SK-N-SH (cell line): ENCODE results near the gene MXI1. TPM values are rescaled to one million over a fixed set of nuclear protein-coding genes. Genes with fewer than 3 reads are reported as not detected.
A peak's percentile ranks its signal among the peaks of the same experiment; 100 is the strongest.

Experiments used
- CTCF ChIA-PET: fragments of 300-600, 350-600 bp; formaldehyde crosslinking; extraction: SDS; loops from one replicate; lab custom pipeline; 2021; lab: Yijun Ruan, JAX
- POLR2A ChIA-PET: fragments of 350-600 bp; sonication (Branson Sonifier 250); formaldehyde crosslinking; extraction: SDS; loops from one replicate; lab custom pipeline; 2020; ENCODE audit warnings: antibody characterized with exemption, inconsistent platforms; lab: Yijun Ruan, JAX
- DNase-seq: peaks from one replicate; pipeline ENCODE4 v3.0.0; 2012
- H2AFZ ChIP-seq: fragments of 200-600 bp; sonication (generic); 2 replicates; pipeline ENCODE4 v1.8.1; 2016; ENCODE audit warnings: antibody characterized with exemption, mild to moderate bottlenecking, low read depth
- H3F3A ChIP-seq: fragments of 200-600 bp; sonication (generic); replicated peaks from 2 replicates; pipeline ENCODE3; 2016; ENCODE audit warnings: antibody characterized with exemption, mild to moderate bottlenecking; ENCODE audit not compliant: insufficient read depth
- H3K27ac ChIP-seq, 2 experiments: fragments of 200-500 bp in 1 of 2; fragments of 200-600 bp in 1 of 2; sonication (Bioruptor generic) in 1 of 2; sonication (generic), shearing (Covaris generic) in 1 of 2; 2 replicates each; pipeline versions ENCODE4 v1.5.1 to v1.6.1; 2014 to 2016; ENCODE audit warnings: low read depth in 2 of 2, inconsistent platforms in 1 of 2, low read length in 1 of 2, mild to moderate bottlenecking in 1 of 2, mixed read lengths in 1 of 2
- H3K27me3 ChIP-seq: fragments of 200-600 bp; sonication (generic), shearing (Covaris generic); 2 replicates; pipeline ENCODE4 v1.6.1; 2016; ENCODE audit warnings: mixed run types; ENCODE audit not compliant: insufficient read depth
- H3K36me3 ChIP-seq, 2 experiments: fragments of 200-500 bp in 1 of 2; fragments of 200-600 bp in 1 of 2; sonication (Bioruptor generic) in 1 of 2; sonication (generic) in 1 of 2; replicated peaks in 1 of 2; 2 replicates each; pipeline versions ENCODE3 to v1.5.1; 2014 to 2016; ENCODE audit warnings: low read length in 1 of 2, mild to moderate bottlenecking in 1 of 2; ENCODE audit not compliant: insufficient read depth in 2 of 2, control insufficient read depth in 1 of 2
- H3K4me1 ChIP-seq, 2 experiments: fragments of 200-500 bp in 1 of 2; fragments of 200-600 bp in 1 of 2; sonication (Bioruptor generic) in 1 of 2; sonication (generic), shearing (Covaris generic) in 1 of 2; 2 replicates each; pipeline versions ENCODE4 v1.5.1 to v1.6.1; 2014 to 2016; ENCODE audit warnings: low read depth in 1 of 2, low read length in 1 of 2, mixed run types in 1 of 2; ENCODE audit not compliant: insufficient read depth in 2 of 2, control insufficient read depth in 1 of 2
- H3K4me2 ChIP-seq: fragments of 200-600 bp; sonication (generic), shearing (Covaris generic); 2 replicates; pipeline ENCODE4 v1.6.1; 2017; ENCODE audit warnings: mixed run types
- H3K4me3 ChIP-seq, 2 experiments: fragments of 200-500 bp in 1 of 2; fragments of 200-600 bp in 1 of 2; sonication (Bioruptor generic) in 1 of 2; sonication (generic), shearing (Covaris generic) in 1 of 2; 2 replicates each; pipeline versions ENCODE4 v1.5.1 to v1.8.1; 2014 to 2016; ENCODE audit warnings: low read depth in 2 of 2, inconsistent platforms in 1 of 2, low read length in 1 of 2, mild to moderate bottlenecking in 1 of 2, mixed read lengths in 1 of 2, moderate library complexity in 1 of 2
- H3K79me2 ChIP-seq: fragments of 200-600 bp; sonication (generic); 2 replicates; pipeline ENCODE4 v1.8.1; 2017; ENCODE audit warnings: mild to moderate bottlenecking; ENCODE audit not compliant: insufficient read depth
- H3K9ac ChIP-seq: fragments of 200-600 bp; sonication (generic); 2 replicates; pipeline ENCODE4 v1.6.1; 2017; ENCODE audit warnings: mixed run types
- H3K9me2 ChIP-seq: fragments of 200-600 bp; sonication (generic); 2 replicates; pipeline ENCODE4 v1.6.1; 2017; ENCODE audit warnings: mixed run types
- H3K9me3 ChIP-seq: fragments of 200-600 bp; sonication (generic); 2 replicates; pipeline ENCODE4 v1.6.1; 2017; ENCODE audit warnings: mixed run types, mild to moderate bottlenecking, moderate library complexity
- H4K20me1 ChIP-seq: fragments of 200-600 bp; sonication (generic); 2 replicates; pipeline ENCODE4 v1.6.1; 2017; ENCODE audit warnings: mild to moderate bottlenecking, mixed run types; ENCODE audit not compliant: insufficient read depth
- CHD2 ChIP-seq: fragments of 150-350 bp; IDR thresholded peaks from 2 replicates; pipeline ENCODE4 v1.6.1; 2018; ENCODE audit warnings: low read length; ENCODE audit not compliant: partially characterized antibody
- FOSL2 ChIP-seq: IDR thresholded peaks from 2 replicates; pipeline ENCODE4 v1.4.0; 2012; ENCODE audit warnings: low read depth, mild to moderate bottlenecking, moderate library complexity, borderline replicate concordance
- FOXJ3 ChIP-seq: sonication (generic); formaldehyde crosslinking; IDR thresholded peaks from 2 replicates; pipeline ENCODE4 v1.5.1; 2020; ENCODE audit warnings: mild to moderate bottlenecking, missing genetic modification reagents
- GABPA ChIP-seq: IDR thresholded peaks from 2 replicates; pipeline ENCODE4 v1.4.0; 2012; ENCODE audit warnings: low read depth, mild to moderate bottlenecking
- JUND ChIP-seq: IDR thresholded peaks from 2 replicates; pipeline ENCODE4 v1.4.0; 2012
- MEF2A ChIP-seq: IDR thresholded peaks from 2 replicates; pipeline ENCODE4 v1.4.0; 2012; ENCODE audit warnings: low read depth, borderline replicate concordance
- MXI1 ChIP-seq: IDR thresholded peaks from 2 replicates; pipeline ENCODE4 v1.6.1; 2012; ENCODE audit warnings: mild to moderate bottlenecking, low read depth, low read length, improper control_type of control experiment
- NFIC ChIP-seq: IDR thresholded peaks from 2 replicates; pipeline ENCODE4 v1.4.0; 2012; ENCODE audit warnings: borderline replicate concordance
- NRF1 ChIP-seq: IDR thresholded peaks from 2 replicates; pipeline ENCODE4 v1.6.1; 2012; ENCODE audit warnings: low read depth, mild to moderate bottlenecking, low read length
- POLR2AphosphoS5 ChIP-seq: IDR thresholded peaks from 2 replicates; pipeline ENCODE4 v1.6.1; 2012; ENCODE audit warnings: low read depth, low read length
- RFX5 ChIP-seq: IDR thresholded peaks from 2 replicates; pipeline ENCODE4 v1.6.1; 2012; ENCODE audit warnings: mild to moderate bottlenecking, improper control_type of control experiment, low read length
- RXRA ChIP-seq: IDR thresholded peaks from 2 replicates; pipeline ENCODE4 v1.4.0; 2012; ENCODE audit warnings: low read depth, mild to moderate bottlenecking, borderline replicate concordance
- SIN3A ChIP-seq: IDR thresholded peaks from 2 replicates; pipeline ENCODE4 v1.6.1; 2012; ENCODE audit warnings: low read depth, mild to moderate bottlenecking, low read length, moderate library complexity, borderline replicate concordance
- TCF12 ChIP-seq: IDR thresholded peaks from 2 replicates; pipeline ENCODE4 v1.4.0; 2012
- YY1 ChIP-seq: IDR thresholded peaks from 2 replicates; pipeline ENCODE4 v1.4.0; 2012; ENCODE audit warnings: low read depth, mild to moderate bottlenecking
- WGBS: methylation state at CpG from one replicate; pipeline ENCODE4 v1.1.6; 2017; ENCODE audit warnings: low lambda C conversion rate; 5-methylcytosine and 5-hydroxymethylcytosine counted together
- polyA plus RNA-seq, 3 experiments: library from polyadenylated mRNA; depleted of rRNA; stranded (reverse); fragments of >200 nt; gene quantifications; 2 replicates each; pipeline ENCODE4 v1.2.3, GENCODE V29; 2012
- TF ChIP-seq, protein P1 (sequence below): IDR thresholded peaks from 2 replicates; pipeline ENCODE4 v1.4.0; 2012; ENCODE audit warnings: low read depth, borderline replicate concordance
- TF ChIP-seq, protein P2 (sequence below): fragments of 150-350 bp; IDR thresholded peaks from 2 replicates; pipeline ENCODE4 v1.6.1; 2016; ENCODE audit warnings: mild to moderate bottlenecking, low read depth, low read length
- TF ChIP-seq, protein P3 (sequence below): fragments of 150-350 bp; IDR thresholded peaks from 2 replicates; pipeline ENCODE4 v1.6.1; 2017; ENCODE audit warnings: antibody characterized with exemption, low read length, low read depth, borderline replicate concordance
- TF ChIP-seq, protein P4 (sequence below): IDR thresholded peaks from 2 replicates; pipeline ENCODE4 v1.6.1; 2012; ENCODE audit warnings: mild to moderate bottlenecking, low read depth, low read length, moderate library complexity

MXI1 gene
- polyA plus RNA-seq, 1 of the 3 experiments (the other 2 are of a cell fraction): 13.8 TPM

DNA sequence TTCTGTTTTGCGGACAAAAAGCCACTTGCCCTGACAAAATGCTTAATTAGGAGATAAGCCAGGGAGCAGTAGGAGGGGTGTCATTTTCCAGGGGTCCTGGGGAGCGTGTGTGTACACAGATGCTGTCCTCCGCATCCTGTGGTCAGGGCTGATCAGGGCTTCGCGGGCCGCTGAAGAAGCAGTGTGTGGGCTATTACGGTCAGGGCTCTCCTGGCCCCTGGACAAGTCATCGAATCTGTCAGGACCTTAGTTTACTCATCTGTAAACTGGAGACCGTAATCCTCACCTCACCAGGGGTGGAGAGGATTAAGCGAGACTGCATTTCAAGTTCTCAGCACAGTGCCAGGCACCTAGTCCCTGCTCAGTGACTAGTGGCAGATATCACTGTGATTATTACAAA is 26.0 kb upstream of the MXI1 start:
- H3K4me2 ChIP-seq: no peak overlapping the region
- H3K4me1 ChIP-seq: peaks cover 0 to 3% of the 10 kb centered on the region in 2 experiments; a peak in 2 of 4 replicates
- no peak for TF ChIP-seq SIN3A
- no peak for TF ChIP-seq FOSL2
- no peak for TF ChIP-seq JUND
- TF ChIP-seq CHD2: no peak
- TF ChIP-seq, protein P1, sequence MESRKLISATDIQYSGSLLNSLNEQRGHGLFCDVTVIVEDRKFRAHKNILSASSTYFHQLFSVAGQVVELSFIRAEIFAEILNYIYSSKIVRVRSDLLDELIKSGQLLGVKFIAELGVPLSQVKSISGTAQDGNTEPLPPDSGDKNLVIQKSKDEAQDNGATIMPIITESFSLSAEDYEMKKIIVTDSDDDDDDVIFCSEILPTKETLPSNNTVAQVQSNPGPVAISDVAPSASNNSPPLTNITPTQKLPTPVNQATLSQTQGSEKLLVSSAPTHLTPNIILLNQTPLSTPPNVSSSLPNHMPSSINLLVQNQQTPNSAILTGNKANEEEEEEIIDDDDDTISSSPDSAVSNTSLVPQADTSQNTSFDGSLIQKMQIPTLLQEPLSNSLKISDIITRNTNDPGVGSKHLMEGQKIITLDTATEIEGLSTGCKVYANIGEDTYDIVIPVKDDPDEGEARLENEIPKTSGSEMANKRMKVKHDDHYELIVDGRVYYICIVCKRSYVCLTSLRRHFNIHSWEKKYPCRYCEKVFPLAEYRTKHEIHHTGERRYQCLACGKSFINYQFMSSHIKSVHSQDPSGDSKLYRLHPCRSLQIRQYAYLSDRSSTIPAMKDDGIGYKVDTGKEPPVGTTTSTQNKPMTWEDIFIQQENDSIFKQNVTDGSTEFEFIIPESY: no peak
- no peak for TF ChIP-seq FOXJ3 (CRISPR knock-in tag)
- TF ChIP-seq TCF12: no peak
- TF ChIP-seq GABPA: no peak
- TF ChIP-seq RFX5: no peak
- TF ChIP-seq MXI1: no peak
- no peak for TF ChIP-seq NFIC
- 81% methylated on average over 9 of the region's 10 CpGs for whole genome bisulfite sequencing
- H4K20me1 ChIP-seq: no peaks in the 10 kb centered on the region
- DNase-seq: peak; percentile 48
- no peak overlapping the region for H3K4me3 ChIP-seq
- CTCF ChIA-PET: interaction anchor here (1.1 kb wide), 1 partner anchor 18 kb away, joined by 3 read pairs; no protein-coding TSS in a partner anchor
- no peaks in the 10 kb centered on the region for H3K79me2 ChIP-seq
- H3K9me3 ChIP-seq: no peaks in the 10 kb centered on the region
- H3K27me3 ChIP-seq: no peaks in the 10 kb centered on the region
- H3F3A ChIP-seq: no peaks in the 10 kb centered on the region
- no peak overlapping the region for H3K27ac ChIP-seq
- no peak overlapping the region for H3K9ac ChIP-seq
- POLR2A ChIA-PET: interaction anchor here (1.5 kb wide), 1 partner anchor 29 kb away, joined by 3 read pairs; no protein-coding TSS in a partner anchor
- no peaks in the 10 kb centered on the region for H3K36me3 ChIP-seq
- no peaks in the 10 kb centered on the region for H3K9me2 ChIP-seq
- H2AFZ ChIP-seq: no peak overlapping the region

DNA sequence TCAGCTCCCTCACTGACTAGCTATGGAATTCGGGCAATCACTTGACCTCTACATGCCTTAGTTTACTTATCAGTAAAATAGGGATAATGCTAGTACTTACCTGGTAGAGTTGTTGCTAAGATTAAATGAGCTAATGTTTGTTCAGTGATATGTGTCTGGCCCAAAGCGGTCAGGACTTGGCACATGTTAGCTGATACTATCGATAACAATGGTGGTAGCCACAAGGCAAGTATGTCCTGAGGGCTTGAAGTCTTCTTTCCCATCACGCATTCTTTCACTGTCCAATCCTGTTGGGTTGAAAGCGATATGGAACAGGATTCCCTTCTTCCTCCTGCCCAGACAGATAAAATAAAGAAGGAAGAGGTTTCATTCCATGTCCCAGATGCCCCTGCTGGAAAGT is 25.5 kb upstream of the MXI1 start:
- H2AFZ ChIP-seq: no peak overlapping the region
- no peaks in the 10 kb centered on the region for H3K9me3 ChIP-seq
- DNase-seq: no peak
- H4K20me1 ChIP-seq: no peaks in the 10 kb centered on the region
- H3K36me3 ChIP-seq: no peaks in the 10 kb centered on the region
- no peaks in the 10 kb centered on the region for H3K9me2 ChIP-seq
- WGBS: 69% methylated on average over 5 of the region's 5 CpGs
- no peak overlapping the region for H3K27ac ChIP-seq
- no peaks in the 10 kb centered on the region for H3K27me3 ChIP-seq
- ChIA-PET POLR2A (interaction anchor here (1.5 kb wide), 1 partner anchor 29 kb away, joined by 3 read pairs; no protein-coding TSS in a partner anchor), CTCF (interaction anchor here (0.6 to 2.1 kb wide), 3 partner anchors 17 to 40 kb away, joined by 3 to 5 read pairs (median 4); no protein-coding TSS in a partner anchor)
- H3K4me2 ChIP-seq: no peak overlapping the region
- no peak overlapping the region for H3K9ac ChIP-seq
- no peak overlapping the region for H3K4me3 ChIP-seq
- H3K79me2 ChIP-seq: no peaks in the 10 kb centered on the region
- no peaks in the 10 kb centered on the region for H3F3A ChIP-seq
- H3K4me1 ChIP-seq: peaks cover 0 to 3% of the 10 kb centered on the region in 2 experiments; a peak in 2 of 4 replicates
- no peak for TF ChIP-seq RFX5
- TF ChIP-seq POLR2AphosphoS5: no peak
- no peak for TF ChIP-seq FOXJ3 (CRISPR knock-in tag)
- TF ChIP-seq RXRA: no peak
- TF ChIP-seq NRF1: no peak
- TF ChIP-seq, protein P1: no peak
- TF ChIP-seq, protein P2, sequence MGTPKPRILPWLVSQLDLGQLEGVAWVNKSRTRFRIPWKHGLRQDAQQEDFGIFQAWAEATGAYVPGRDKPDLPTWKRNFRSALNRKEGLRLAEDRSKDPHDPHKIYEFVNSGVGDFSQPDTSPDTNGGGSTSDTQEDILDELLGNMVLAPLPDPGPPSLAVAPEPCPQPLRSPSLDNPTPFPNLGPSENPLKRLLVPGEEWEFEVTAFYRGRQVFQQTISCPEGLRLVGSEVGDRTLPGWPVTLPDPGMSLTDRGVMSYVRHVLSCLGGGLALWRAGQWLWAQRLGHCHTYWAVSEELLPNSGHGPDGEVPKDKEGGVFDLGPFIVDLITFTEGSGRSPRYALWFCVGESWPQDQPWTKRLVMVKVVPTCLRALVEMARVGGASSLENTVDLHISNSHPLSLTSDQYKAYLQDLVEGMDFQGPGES: no peak
- no peak for TF ChIP-seq YY1
- TF ChIP-seq, protein P3, sequence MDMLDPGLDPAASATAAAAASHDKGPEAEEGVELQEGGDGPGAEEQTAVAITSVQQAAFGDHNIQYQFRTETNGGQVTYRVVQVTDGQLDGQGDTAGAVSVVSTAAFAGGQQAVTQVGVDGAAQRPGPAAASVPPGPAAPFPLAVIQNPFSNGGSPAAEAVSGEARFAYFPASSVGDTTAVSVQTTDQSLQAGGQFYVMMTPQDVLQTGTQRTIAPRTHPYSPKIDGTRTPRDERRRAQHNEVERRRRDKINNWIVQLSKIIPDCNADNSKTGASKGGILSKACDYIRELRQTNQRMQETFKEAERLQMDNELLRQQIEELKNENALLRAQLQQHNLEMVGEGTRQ: no peak
- TF ChIP-seq, protein P4, sequence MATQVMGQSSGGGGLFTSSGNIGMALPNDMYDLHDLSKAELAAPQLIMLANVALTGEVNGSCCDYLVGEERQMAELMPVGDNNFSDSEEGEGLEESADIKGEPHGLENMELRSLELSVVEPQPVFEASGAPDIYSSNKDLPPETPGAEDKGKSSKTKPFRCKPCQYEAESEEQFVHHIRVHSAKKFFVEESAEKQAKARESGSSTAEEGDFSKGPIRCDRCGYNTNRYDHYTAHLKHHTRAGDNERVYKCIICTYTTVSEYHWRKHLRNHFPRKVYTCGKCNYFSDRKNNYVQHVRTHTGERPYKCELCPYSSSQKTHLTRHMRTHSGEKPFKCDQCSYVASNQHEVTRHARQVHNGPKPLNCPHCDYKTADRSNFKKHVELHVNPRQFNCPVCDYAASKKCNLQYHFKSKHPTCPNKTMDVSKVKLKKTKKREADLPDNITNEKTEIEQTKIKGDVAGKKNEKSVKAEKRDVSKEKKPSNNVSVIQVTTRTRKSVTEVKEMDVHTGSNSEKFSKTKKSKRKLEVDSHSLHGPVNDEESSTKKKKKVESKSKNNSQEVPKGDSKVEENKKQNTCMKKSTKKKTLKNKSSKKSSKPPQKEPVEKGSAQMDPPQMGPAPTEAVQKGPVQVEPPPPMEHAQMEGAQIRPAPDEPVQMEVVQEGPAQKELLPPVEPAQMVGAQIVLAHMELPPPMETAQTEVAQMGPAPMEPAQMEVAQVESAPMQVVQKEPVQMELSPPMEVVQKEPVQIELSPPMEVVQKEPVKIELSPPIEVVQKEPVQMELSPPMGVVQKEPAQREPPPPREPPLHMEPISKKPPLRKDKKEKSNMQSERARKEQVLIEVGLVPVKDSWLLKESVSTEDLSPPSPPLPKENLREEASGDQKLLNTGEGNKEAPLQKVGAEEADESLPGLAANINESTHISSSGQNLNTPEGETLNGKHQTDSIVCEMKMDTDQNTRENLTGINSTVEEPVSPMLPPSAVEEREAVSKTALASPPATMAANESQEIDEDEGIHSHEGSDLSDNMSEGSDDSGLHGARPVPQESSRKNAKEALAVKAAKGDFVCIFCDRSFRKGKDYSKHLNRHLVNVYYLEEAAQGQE: no peak
- TF ChIP-seq MEF2A: no peak
